Suppressor macrophage (primary cell): ENCODE results near the gene ECM1.

Source experiments
- DNase-seq, 4 experiments: peaks; one replicate each; pipeline ENCODE4 v3.0.0-alpha.2; 2020 to 2022
- total RNA-seq, 17 experiments: gene quantifications; one replicate each; lab custom pipeline; 2026; ENCODE audit warnings: mixed read lengths in 6 of 17, inconsistent platforms in 3 of 17; lab: John Stamatoyannopoulos, UW

The ECM1 gene
- 35.2 to 176 (median 90.0) reads per million in 17 experiments for total RNA-seq

DNA sequence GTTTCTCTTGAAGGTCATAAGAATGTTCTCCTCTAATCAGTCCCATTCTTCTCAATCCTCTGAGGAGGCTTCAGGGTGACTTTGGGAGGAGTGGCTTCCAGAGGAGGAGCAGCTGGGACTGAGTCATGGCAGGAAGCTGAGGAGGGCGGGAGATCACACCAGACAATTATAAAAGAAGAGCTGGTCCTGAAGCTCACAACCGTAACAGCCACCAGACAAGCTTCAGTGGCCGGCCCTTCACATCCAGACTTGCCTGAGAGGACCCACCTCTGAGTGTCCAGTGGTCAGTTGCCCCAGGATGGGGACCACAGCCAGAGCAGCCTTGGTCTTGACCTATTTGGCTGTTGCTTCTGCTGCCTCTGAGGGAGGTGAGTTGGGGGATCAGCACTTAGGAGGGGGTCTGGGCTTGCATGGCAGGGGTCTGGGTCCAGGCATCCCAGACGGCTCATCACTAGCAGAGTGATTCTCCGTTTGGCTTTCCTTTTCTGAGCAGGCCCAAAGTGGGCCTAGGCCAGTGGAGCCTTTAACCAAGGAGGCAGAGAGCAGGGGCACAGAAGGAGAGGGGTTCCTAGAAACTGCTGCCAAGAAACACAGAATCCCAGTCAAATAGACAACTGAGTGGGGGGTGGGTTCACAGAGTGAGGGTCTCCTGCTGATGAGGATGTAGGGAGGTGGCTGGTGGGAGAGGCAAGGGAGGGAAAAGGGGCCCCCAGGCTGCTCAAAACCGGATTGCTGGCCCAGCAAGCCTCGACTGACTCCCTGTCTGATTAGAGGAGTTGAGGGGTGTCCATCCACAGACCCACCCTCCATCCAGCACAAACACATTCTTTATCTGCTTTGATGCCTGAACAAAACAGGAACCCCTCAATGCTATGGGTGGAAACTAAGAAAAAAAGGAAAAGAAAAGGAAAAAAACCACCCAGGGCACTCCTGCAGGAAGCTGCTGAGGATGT, at the start of gene ECM1:
Gene ECM1 (plus strand): TSS at position 198 of the 953 bp plus-strand sequence. CDS start 101 bp downstream, at position 299.
- DNase-seq: peak; percentile 71 to 86 (median 84)

DNA sequence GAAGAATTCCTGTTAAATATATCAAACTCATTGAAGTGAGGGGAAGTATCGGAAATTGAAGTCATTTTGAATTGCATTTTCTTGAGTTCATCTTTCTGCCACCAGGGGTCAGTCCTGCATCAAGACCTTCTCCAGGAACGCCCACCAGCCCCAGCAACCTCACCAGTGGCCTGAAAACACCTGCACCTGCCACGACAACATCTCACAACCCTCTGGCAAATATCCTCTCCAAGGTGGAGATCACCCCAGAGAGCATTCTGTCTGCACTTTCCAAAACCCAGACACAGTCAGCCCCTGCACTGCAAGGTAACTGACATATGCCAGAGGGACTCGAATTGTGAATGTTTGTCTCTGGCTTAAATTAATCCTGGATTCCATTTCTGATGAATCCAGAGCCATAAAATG, 43.5 kb upstream of the ECM1 start:
- DNase-seq: peak; percentile 64 to 80 (median 76)

GRCh38 chr1:150466964-150467363, 40.9 kb upstream of the ECM1 start:
- DNase-seq: no peak

DNA sequence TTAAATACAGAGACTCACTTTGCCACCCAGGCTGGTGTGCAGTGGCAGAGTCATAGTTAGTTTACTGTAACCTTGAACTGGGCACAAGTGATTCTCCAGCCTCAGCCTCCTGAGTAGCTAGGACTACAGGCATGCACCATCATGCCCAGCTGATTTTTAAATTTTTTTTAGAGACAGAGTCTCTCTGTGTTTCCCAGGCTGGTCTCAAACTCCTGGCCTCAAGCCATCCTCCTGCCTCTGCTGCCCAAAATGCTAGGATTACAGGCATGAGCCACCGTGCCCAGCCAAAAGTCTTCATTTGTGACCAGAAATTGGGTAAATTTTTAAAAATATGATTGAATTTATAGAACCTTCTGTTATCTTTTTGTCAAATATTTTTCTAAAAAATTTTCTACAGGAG, 38.6 kb upstream of the ECM1 start:
- DNase-seq: no peak

DNA sequence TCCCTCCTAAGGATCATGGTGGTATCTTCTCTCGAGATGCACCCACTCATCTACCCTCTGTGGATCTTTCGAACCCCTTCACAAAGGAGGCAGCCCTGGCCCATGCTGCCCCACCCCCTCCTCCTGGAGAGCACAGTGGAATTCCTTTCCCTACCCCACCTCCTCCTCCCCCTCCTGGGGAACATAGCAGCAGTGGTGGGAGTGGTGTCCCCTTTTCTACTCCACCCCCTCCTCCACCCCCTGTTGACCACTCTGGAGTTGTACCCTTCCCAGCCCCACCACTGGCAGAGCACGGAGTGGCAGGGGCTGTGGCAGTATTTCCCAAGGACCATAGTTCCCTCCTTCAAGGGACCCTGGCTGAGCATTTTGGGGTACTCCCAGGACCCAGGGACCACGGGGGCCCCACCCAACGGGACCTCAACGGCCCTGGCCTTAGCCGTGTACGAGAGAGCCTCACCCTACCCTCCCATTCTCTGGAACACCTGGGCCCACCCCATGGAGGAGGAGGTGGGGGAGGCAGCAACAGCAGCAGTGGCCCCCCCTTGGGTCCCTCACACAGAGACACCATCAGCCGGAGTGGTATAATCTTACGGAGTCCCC, 35.2 kb upstream of the ECM1 start:
- no peak for DNase-seq

- DNase-seq: no peak
Observed at GRCh38 chr1:150473659-150474058, 34.2 kb upstream of the ECM1 start.

GRCh38 chr1:150474869-150475268, 33.0 kb upstream of the ECM1 start:
- no peak for DNase-seq

DNA sequence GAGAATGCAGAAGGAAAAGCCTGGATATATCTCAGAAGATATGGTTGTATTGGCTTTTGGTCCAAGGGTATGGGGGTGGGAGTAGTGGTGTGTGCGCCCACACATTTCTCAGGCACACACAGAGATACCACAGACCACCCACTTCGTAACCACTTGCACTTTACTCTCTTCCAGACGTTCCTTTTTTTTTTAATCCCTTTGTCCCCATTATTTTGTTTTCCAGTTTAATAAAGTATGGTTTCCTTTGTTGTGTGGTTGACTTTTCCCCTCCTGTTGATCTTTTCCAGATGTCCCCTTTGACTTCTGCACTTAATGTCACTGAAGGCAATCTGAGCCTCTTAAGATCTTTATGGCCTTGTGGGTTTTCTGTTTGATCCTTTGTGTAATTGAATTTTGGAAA, 31.2 kb upstream of the ECM1 start:
- no peak for DNase-seq

DNA sequence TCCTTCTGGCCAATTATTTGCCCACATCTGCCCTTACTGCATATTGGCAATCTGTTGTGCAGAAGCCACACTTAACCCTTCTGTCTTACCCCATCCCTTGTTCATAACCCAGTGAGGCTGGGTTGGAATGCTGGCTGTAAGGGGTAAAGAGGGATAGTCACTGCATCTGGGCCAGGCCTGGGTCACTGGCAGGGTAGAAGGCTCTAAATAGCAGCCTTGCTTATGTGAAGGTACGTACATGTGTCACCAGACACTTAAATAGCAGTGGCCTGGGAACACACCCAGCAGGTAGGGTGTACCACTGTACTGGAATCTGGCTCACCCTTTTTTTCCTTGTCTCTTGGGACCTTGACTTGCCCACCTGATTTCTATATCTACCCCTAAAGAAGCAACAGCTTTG, 30.6 kb upstream of the ECM1 start:
- DNase-seq: no peak

DNA sequence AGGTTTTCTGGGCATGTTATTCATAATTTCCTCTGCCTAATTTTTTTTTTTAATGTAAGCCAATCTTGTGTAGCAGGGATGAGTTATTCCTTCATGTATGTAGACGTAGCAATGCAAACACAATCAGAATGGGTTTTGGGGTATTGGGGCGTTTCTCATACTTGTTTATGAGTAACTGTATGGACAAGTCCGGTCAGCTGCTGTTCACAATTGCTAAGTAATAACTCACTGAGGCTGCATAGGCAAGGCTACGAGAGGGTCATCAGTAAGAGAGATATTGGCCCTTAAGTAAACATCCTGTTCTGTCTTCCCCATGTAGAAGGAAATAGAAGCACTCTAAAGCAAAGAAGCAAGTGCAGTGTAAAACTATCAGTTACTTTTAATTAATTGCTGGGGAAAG, 30.2 kb upstream of the ECM1 start:
- no peak for DNase-seq

DNA sequence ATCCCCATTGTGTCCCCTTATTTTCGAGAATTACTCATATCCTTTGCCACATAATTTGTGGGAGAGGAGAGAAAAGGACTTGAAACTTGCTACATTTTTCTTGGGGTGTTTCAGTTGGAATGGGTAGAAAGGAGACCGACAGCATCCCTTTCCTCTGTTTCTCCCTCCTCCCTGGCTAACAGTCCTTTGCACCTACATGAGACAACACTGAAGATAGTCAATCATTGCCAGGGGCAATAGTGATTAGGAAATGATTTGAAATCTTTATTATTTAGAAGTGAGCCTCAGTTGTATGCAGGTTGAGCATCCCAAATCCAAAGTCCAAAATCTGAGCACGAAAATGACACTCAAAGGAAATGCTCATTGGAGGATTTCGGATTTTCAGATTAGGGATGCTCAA, 28.5 kb upstream of the ECM1 start:
- DNase-seq: no peak

GRCh38 chr1:150479927-150480352, 28.0 kb upstream of the ECM1 start:
- no peak for DNase-seq

GRCh38 chr1:150484431-150484830, 23.5 kb upstream of the ECM1 start:
- no peak for DNase-seq

- DNase-seq: peak in 3 of 4 experiments; percentile 12 to 33 (median 31)
Observed at GRCh38 chr1:150484861-150485260, 23.0 kb upstream of the ECM1 start.

GRCh38 chr1:150486966-150487762, 20.7 kb upstream of the ECM1 start, which contains the start of gene TARS2:
TARS2 (plus strand) TSS chr1:150487419; CDS start chr1:150487451, 32 bp downstream.
- DNase-seq: peak; percentile 96 to 100 (median 98)

DNA sequence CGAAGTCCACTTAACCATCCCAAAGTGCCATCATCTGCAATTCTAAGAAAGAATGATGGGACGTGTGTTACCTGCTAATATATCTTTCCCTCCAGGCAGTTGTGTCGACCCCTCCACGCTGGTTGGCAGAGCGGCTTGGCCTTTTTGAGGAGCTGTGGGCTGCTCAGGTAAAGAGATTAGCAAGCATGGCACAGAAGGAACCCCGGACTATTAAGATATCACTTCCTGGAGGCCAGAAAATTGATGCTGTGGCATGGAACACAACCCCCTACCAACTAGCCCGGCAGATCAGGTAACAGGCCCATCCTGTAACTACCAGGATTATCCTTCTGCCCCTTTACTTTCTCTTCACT, 20.2 kb upstream of the ECM1 start:
- no peak for DNase-seq

DNA sequence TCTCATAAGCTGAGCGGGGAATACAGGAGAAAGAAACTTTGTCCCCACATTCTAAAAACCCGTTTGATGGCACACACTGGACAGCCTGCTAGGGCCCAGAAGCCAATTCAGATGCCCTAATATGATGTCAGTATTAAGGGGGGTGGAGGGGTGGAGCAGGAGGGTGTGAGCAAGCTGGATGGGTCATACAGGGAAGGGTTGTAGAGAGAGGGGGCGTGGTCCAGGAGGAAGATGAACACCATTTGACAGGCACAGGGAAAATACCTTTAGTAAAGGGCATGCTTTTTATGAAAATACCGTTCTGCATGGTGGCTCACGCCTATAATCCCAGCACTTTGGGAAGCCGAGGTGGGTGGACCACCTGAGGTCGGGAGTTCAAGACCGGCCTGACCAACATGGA, 14.7 kb upstream of the ECM1 start:
- DNase-seq: no peak

DNA sequence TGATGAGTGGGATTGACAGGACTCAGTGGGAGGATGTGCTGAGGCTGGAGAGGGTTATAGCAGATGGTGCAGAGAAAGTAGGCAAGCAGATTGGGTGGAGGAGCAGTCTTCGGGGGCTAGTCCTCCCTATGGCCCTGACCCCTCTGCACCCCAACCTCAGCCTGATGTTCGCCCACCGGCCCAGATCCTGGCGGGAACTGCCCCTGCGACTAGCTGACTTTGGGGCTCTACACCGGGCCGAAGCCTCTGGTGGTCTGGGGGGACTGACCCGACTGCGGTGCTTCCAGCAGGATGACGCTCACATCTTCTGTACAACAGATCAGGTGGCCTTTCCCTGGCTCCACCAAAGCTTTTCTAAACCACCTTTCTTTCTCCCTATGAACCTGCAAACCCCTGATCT, 9.6 kb upstream of the ECM1 start:
- no peak for DNase-seq

GRCh38 chr1:150505431-150505830, 2.5 kb upstream of the ECM1 start:
- no peak for DNase-seq

- peak in 1 of 4 experiments; percentile 11 for DNase-seq
Observed at GRCh38 chr1:150508982-150509381, 1.1 kb downstream of the ECM1 start.

DNA sequence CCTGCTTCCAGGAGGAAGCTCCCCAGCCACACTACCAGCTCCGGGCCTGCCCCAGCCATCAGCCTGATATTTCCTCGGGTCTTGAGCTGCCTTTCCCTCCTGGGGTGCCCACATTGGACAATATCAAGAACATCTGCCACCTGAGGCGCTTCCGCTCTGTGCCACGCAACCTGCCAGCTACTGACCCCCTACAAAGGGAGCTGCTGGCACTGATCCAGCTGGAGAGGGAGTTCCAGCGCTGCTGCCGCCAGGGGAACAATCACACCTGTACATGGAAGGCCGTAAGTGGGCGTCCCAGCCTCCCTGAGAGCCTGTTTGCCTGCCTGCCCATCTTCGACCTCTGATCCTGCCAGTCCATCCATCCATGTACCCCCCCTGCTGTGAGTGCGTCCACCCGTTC, 3.6 kb downstream of the ECM1 start:
- DNase-seq: no peak

DNA sequence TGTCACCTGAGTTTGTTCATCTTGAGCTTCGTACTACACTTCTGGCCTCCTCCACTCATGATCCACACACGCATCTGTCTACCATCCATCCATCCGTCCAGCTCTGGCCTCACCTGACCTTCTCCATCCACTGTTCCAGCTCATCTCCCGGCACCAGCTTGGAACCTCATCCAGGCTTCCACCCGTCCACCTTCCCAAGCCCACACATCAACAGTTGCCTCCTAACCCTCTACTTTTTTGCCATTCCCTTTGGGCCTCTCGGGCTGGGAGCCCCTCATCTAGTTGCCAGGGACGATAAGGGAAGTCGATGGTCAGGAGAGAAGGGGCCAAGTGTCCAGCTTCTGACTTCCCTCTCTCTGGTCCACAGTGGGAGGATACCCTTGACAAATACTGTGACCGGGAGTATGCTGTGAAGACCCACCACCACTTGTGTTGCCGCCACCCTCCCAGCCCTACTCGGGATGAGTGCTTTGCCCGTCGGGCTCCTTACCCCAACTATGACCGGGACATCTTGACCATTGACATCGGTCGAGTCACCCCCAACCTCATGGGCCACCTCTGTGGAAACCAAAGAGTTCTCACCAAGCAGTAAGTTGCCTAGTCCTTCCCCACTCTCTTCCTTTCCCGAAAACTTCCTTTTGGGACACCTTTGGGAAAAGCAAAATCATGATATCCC, 4.2 kb downstream of the ECM1 start:
- DNase-seq: no peak
